HK-2 (cell line): ENCODE measurements around the gene COPS3.

Experiments used
- DNase-seq: peaks from one replicate; pipeline ENCODE4 v3.0.0-alpha.2; 2018; ENCODE audit not compliant: unreplicated experiment

Gene COPS3

GRCh38 chr17:17216236-17216635 is 64.8 kb downstream of the COPS3 start:
- no peak for DNase-seq

DNA sequence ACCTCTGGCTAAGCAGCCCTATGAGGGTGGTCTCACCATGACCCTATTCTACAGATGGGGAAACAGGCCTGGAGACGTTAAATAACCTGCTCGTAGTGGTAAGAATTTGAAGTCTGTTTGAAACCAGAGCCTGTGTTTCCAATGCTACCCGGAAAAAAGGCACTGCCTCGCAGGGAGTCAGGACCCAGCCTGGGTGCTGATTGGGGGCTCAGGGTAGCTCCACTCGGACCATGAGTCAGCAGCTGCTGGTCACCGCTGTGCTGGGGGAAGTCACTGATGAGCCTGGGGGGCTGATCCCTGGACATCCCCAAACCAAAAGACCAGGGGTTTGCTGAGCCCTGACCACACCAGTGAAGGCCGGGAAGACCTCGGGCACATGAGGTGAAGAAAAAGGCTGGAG is 65.5 kb downstream of the COPS3 start:
- no peak for DNase-seq

GRCh38 chr17:17214646-17215436 is 66.2 kb downstream of the COPS3 start:
- no peak for DNase-seq

DNA sequence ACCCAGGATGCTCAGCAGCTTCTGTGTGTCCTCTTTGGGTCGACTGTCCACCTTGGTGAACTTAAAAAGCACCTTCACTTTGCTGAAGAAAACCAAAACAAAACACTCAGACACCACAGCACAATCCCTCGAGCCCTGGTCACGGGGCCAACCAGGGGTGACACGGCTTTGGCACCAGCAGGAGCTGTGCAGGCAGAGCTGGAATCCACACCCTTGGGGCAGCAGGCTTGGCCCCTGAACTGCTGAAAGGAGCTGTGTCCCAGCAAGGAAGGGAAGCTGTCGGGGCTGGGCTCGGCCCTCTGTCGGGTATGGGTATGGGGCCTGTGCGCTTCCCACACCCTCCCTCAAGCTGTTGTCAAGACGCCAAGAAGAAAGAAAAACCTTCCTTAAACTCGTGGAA is 67.3 kb downstream of the COPS3 start:
- DNase-seq: no peak

GRCh38 chr17:17207998-17208397 is 73.0 kb downstream of the COPS3 start:
- no peak for DNase-seq

GRCh38 chr17:17206913-17207335 is 74.1 kb downstream of the COPS3 start:
- DNase-seq: no peak

GRCh38 chr17:17206124-17206912 is 74.7 kb downstream of the COPS3 start, which contains the start of gene PLD6:
Gene PLD6 (minus strand): TSS chr17:17206333. CDS start chr17:17206286, 47 bp downstream.
- peak; percentile 96 for DNase-seq

GRCh38 chr17:17205368-17206123 is 75.5 kb downstream of the COPS3 start:
- DNase-seq: peak; percentile 74

DNA sequence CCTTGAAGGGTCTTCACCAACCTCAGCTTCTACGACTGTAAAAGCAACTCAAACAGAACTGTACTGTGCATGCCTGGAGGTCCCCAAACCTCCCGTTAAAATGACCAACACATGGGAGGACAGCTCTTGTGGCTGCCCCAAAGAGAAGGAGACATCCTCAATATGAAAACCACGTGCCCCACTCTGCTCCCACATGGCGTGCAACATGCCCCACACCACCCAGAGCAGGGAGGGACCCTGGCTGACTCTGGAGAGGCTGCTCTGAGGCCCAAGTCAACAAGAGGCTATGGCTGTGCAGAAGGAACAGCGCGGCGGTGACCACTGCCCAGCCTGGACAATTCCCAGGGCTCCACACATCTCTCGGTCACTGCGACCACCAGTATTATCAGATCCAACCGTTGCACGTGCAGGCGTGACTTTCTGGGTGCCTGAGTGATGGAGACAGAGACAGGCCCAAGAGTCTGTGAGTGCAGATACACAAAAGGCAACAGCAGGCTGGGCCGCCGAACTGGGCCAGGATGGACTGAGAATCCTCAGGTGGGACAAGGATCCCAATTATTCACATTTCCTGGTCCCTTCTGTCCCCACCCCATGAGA is 76.3 kb downstream of the COPS3 start:
- DNase-seq: no peak

DNA sequence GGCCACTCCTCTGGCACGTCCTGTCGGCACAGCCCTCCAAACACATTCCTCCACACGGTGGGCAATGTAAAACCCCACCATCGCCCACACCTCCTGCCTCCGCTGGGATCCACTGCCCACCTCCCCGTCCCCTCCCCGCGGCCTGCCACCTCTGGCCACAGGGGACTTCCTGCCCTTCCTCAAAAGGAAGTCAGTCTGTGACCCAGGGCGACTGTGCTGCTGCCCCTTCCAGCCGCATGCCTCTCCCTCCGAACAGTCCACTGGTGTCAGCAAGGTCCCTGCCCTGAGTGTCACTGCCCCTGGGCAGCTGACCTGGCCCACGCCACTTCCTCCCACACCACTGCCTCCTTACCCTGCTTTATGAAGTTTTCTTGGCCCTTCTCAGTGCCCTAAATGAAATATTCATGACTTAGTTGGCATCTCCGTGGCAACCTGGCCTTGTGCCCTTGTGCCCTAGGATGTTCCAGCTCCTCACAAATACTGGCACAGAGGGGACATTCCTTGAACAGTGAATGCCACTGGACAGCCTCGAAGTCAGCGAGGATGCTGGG is 76.9 kb downstream of the COPS3 start:
- no peak for DNase-seq

GRCh38 chr17:17203173-17203730 is 77.8 kb downstream of the COPS3 start:
- no peak for DNase-seq

DNA sequence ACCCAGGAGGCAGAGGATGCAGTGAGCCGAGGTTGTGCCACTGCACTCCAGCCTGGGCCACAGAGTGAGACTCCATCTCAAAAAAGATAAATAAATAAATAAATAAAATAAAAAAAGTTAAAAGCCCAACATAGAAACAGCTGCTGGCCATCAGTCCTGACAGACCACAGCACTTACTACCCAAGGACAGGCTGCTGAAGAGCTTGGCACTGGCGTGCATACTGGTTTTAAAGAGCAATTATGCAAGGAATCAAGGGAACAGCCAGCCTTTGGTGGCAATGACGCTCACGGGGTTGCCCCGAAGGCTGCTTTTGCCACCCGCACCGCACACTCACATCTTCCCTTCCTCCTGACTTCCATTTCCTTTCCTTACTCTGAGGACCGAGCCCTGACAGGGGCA is 79.1 kb downstream of the COPS3 start:
- DNase-seq: no peak

DNA sequence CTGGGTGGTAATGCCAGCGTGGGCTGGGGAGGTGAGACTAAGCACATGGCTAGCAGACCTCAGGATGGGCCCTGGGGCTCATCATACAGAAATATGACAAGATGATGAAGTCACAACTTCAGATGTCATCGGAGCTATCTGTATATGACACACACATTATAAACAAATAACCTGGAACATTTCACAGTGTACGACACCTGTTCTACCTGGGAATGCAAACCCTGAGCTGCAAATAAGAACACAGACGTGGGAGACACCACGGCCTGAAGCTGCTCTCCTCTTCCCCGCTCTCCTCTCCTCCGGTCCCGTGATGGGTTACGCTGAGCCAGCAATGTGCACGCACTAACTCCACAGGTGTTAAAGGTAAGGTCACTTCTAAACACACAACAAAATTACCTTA is 79.8 kb downstream of the COPS3 start:
- DNase-seq: no peak

DNA sequence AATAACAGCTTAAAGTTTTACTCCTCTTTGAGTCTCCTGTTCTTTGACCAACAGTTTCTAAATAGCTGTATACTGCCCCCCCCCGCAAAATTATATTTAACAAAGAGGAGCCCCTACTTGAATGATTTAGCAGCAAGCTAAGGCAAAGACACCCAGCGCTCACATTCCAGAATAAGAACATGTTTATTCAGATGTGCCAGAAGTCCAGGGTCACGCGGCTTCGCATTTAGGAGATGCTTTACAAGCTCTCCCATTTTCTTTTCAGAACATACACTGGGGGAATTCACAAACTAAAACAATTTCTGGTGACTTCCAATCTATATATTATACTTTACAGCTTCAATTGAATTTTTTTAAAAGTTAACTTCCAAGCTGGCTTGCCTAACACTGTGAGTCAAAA is 80.2 kb downstream of the COPS3 start:
- no peak for DNase-seq

DNA sequence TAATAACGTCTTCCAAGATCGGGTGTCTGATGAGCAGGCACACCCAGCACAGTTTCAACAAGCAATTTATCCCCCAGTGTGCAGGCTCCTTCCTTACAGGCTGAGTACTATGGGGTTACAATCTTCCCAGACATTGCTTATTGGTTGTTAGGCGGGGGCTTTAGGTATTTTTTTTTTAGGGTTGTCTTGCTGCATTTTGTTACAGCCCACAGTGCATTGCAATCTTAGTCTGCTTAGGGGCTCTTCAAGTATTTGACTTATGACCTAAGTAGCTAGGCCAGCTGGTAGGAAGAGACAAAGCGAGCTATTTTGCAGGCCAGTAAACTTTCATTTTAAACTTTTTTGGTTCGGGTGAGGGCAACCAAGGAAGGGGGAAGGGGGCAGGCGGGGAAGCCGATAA is 80.7 kb downstream of the COPS3 start:
- DNase-seq: no peak

DNA sequence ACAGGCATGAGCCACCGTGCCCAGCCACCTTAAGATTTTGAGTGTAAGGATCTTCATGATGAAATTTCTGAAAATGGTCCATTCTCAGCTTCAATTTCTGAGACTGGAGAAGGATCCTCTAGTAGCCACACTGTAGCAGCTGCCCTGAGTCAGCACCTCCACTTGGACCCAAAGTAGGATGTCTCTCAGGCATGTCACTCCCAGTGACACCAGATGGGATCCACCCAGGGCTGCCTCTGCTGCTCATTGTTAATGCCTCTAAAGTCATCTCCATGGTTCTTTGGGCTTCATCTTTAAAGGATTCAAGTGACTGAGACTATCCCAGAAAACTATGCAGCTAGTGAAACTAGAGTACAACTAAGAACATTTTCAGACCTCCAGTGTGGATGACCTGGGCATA is 82.8 kb downstream of the COPS3 start:
- DNase-seq: no peak

GRCh38 chr17:17196776-17197175 is 84.3 kb downstream of the COPS3 start:
- no peak for DNase-seq
